Ovary (tissue), 9 donors: ENCODE data around the gene CRP. TPM values are rescaled to one million over a fixed set of nuclear protein-coding genes. Genes with fewer than 3 reads are reported as not detected.
"Not testable (repeated sequence)": the region's sequence is repeated elsewhere in the genome, so short reads cannot be mapped to it uniquely, and the experiment has no call there.

Experiments
- DNase-seq, 5 donors: peaks; one replicate each; pipeline ENCODE4 v3.0.0-alpha.2; 2019 to 2020
- H3K27ac ChIP-seq, 2 donors: fragments of 200-600 bp; one replicate each; pipeline versions ENCODE4 v1.5.1 to v1.8.0; 2019 to 2022
- H3K27me3 ChIP-seq: fragments of 200-600 bp; one replicate; pipeline ENCODE4 v1.8.0; 2022
- H3K36me3 ChIP-seq: fragments of 200-600 bp; sonication (generic); one replicate; pipeline ENCODE4 v1.5.1; 2019
- H3K4me1 ChIP-seq: one replicate; pipeline ENCODE4 v1.8.1; 2013; ENCODE audit warnings: mild to moderate bottlenecking, moderate library complexity; ENCODE audit not compliant: insufficient read depth
- H3K4me3 ChIP-seq: fragments of 200-600 bp; sonication (generic); one replicate; pipeline ENCODE4 v1.5.1; 2017
- H3K9me3 ChIP-seq, 2 donors: fragments of 200-600 bp in 1 of 2; sonication (generic) in 1 of 2; one replicate each; pipeline versions ENCODE4 v1.5.1 to v1.8.1; 2013 to 2019; ENCODE audit warnings: mild to moderate bottlenecking in 1 of 2, moderate library complexity in 1 of 2
- CTCF ChIP-seq, 3 donors: fragments of 450-650 bp in 2 of 3; fragments of 200-600 bp in 1 of 3; IDR thresholded peaks; one replicate each; pipeline versions ENCODE4 v1.5.1 to v1.8.0; 2016 to 2022; ENCODE audit warnings: antibody characterized with exemption in 3 of 3, mild to moderate bottlenecking in 1 of 3
- EP300 ChIP-seq: sonication (generic); formaldehyde crosslinking; IDR thresholded peaks from one replicate; pipeline ENCODE4 v1.6.1; 2017; ENCODE audit warnings: antibody characterized with exemption
- POLR2A ChIP-seq: fragments of 450-650 bp; IDR thresholded peaks from one replicate; pipeline ENCODE4 v1.6.1; 2017; ENCODE audit warnings: antibody characterized with exemption, mild to moderate bottlenecking, moderate library complexity
- WGBS, 3 donors: extraction: QIAGEN DNeasy Blood & Tissue Kit in 1 of 3; methylation state at CpG; one replicate each; pipeline versions ENCODE4 v1.1.5 to v1.1.7; 2013 to 2017; 5-methylcytosine and 5-hydroxymethylcytosine counted together
- intact Hi-C, 4 donors: fragments of 100-400 bp; cut with DNase I; formaldehyde crosslinking; loops; one replicate each; pipeline versions ENCODE4 v1.11.0 to v1.15.1; 2022 to 2023
- polyA plus RNA-seq, 2 donors: library from polyadenylated mRNA; stranded (reverse); fragments of 200-250 nt in 1 of 2; fragments of 350-450 nt in 1 of 2; fragmentation: Illumina TruSeq in 1 of 2; extraction: RNeasy Lipid Tissue Mini Kit (QIAGEN cat#74804) in 1 of 2; gene quantifications; one replicate each; pipeline ENCODE4 v1.2.3, GENCODE V29; 2013 to 2014
- total RNA-seq, 7 donors: library from RNA; depleted of rRNA in 2 of 7; stranded (reverse); fragments of >200 nt in 2 of 7; fragmentation: NEBNext Ultra II Directional in 3 of 7; extraction: Animal tissue kit (Norgen Biotek cat#: 25700) in 3 of 7; gene quantifications; one replicate each; pipeline versions ENCODE4 v1.1.0 to v1.2.4, GENCODE V29; 2016 to 2023
- donor health status: DM: no; HTN: no; CAD: no; lungs with moderate emphysema.
- donor health status: DM: no; HTN: no; CAD: no.
- donor health status: Bipolar disorder and iron deficiency.
- donor health status: DM: yes; HTN: yes; CAD: no.
- donor health status: DM: no; HTN: no; CAD: no.
- donor health status: DM: yes; HTN: yes; CAD: no.

The CRP gene
- total and polyA plus RNA-seq, 9 donors = 0.96 to 1.7 (median 1.2) TPM; not detected in 5

GRCh38 chr1:159675046-159675445 lies 39.3 kb downstream of the CRP start:
- WGBS, 3 donors = 47 to 61% (median 50%) methylated on average over 1 of the region's 1 CpG
- no peak for DNase-seq
- Histone ChIP-seq H3K4me3 (no peak overlapping the region), H3K36me3 (no peaks in the 10 kb centered on the region), H3K9me3 (no peaks in the 10 kb centered on the region), H3K4me1 (no peaks in the 10 kb centered on the region), H3K27ac (no peak overlapping the region), H3K27me3 (no peaks in the 10 kb centered on the region)
- TF ChIP-seq CTCF (IDR thresholded peaks at IDR 0.05) (no peak), EP300 (no peak)
- intact Hi-C loops = no loop called here

GRCh38 chr1:159672390-159672789 lies 42.0 kb downstream of the CRP start:
- intact Hi-C loops, H3K4me1 ChIP-seq, H3K4me3 ChIP-seq, H3K27ac ChIP-seq, H3K27me3 ChIP-seq, H3K36me3 ChIP-seq, DNase-seq, H3K9me3 ChIP-seq: not testable (repeated sequence)
- WGBS, 3 donors = 72 to 97% (median 87%) methylated on average over 1 of the region's 1 CpG

- Histone ChIP-seq H3K27ac (no peak overlapping the region), H3K4me1 (no peaks in the 10 kb centered on the region), H3K27me3 (no peaks in the 10 kb centered on the region), H3K4me3 (no peak overlapping the region), H3K36me3 (no peaks in the 10 kb centered on the region), H3K9me3 (no peaks in the 10 kb centered on the region)
- no peak for TF ChIP-seq CTCF (IDR thresholded peaks at IDR 0.05)
- no peak for TF ChIP-seq EP300
- no peak for TF ChIP-seq POLR2A
- WGBS, 3 donors = 38 to 55% (median 49%) methylated on average over 1 of the region's 1 CpG
- intact Hi-C loops = no loop called here
- DNase-seq = no peak
These were observed 45.1 kb downstream of the CRP start for GRCh38 chr1:159669338-159669737.

- intact Hi-C loops = no loop called here
- Histone ChIP-seq H3K4me1 (no peaks in the 10 kb centered on the region), H3K4me3 (no peak overlapping the region), H3K9me3 (no peaks in the 10 kb centered on the region), H3K27me3 (no peaks in the 10 kb centered on the region), H3K27ac (no peak overlapping the region), H3K36me3 (no peaks in the 10 kb centered on the region)
- 29 to 33% (median 31%) methylated on average over 3 of the region's 3 CpGs for WGBS, 3 donors
- DNase-seq = no peak
- no peak for TF ChIP-seq EP300
- no peak for TF ChIP-seq CTCF (IDR thresholded peaks at IDR 0.05)
- TF ChIP-seq POLR2A = no peak
These were observed 45.6 kb downstream of the CRP start for GRCh38 chr1:159668739-159669138.

GRCh38 chr1:159664247-159664646 lies 50.1 kb downstream of the CRP start:
- Histone ChIP-seq H3K36me3 (no peaks in the 10 kb centered on the region), H3K4me1 (no peaks in the 10 kb centered on the region), H3K4me3 (no peak overlapping the region), H3K9me3 (no peaks in the 10 kb centered on the region), H3K27ac (no peak overlapping the region), H3K27me3 (no peaks in the 10 kb centered on the region)
- intact Hi-C loops = no loop called here
- TF ChIP-seq POLR2A = no peak
- no peak for TF ChIP-seq EP300
- no peak for TF ChIP-seq CTCF (IDR thresholded peaks at IDR 0.05)
- 79 to 86% (median 80%) methylated on average over 3 of the region's 3 CpGs for WGBS, 3 donors
- DNase-seq = no peak
